ENCODE results near the gene SPATA19.

- TF ChIP-seq GATA3 (IDR thresholded peaks at IDR 0.05; ENCODE audit: low read depth, low read length) (no peak), GATA2 (IDR thresholded peaks at IDR 0.05; ENCODE audit: low read depth, low read length) (no peak)
Observed at GRCh38 chr11:133832991-133833897, 12.1 kb downstream of the SPATA19 start.
